IMR-90 (cell line): ENCODE data around the gene RGL1. TPM values are rescaled to one million over a fixed set of nuclear protein-coding genes. Genes with fewer than 3 reads are reported as not detected.

ENCODE experiments used
- ATAC-seq: fragments of 200-7000 bp; cut with Tn5 transposase; 2 replicates; pipeline ENCODE4 v1.9.1; 2020; ENCODE audit warnings: low read depth, mild to moderate bottlenecking, moderate library complexity
- BruUV-seq: library from RNA; stranded (reverse); fragments of 400-500 nt; replicated peaks from 2 replicates; lab custom pipeline; 2021; lab: Mats Ljungman, UMichigan
- CTCF ChIA-PET: fragments of 300-600 bp; formaldehyde crosslinking; extraction: SDS; loops from one replicate; lab custom pipeline; 2021; ENCODE audit warnings: antibody characterized with exemption; lab: Yijun Ruan, JAX
- POLR2A ChIA-PET: fragments of 300-600 bp; sonication (Branson Sonifier 250); formaldehyde crosslinking; loops from one replicate; lab custom pipeline; 2022; ENCODE audit warnings: antibody characterized with exemption; ENCODE audit not compliant: unreplicated experiment; lab: Charles Lee
- DNase-seq: peaks from one replicate; pipeline ENCODE4 v3.0.0; 2013
- H2AFZ ChIP-seq: replicated peaks from 2 replicates; pipeline ENCODE3; 2013; ENCODE audit warnings: low read length, mild to moderate bottlenecking; ENCODE audit not compliant: poor library complexity
- H2AK5ac ChIP-seq: 2 replicates; pipeline ENCODE4 v1.6.1; 2013; ENCODE audit warnings: low read depth, low read length, inconsistent platforms
- H2AK9ac ChIP-seq: replicated peaks from 2 replicates; pipeline ENCODE3; 2013; ENCODE audit warnings: mild to moderate bottlenecking, low read depth, low read length, moderate library complexity; ENCODE audit not compliant: poor library complexity
- H2BK120ac ChIP-seq: 2 replicates; pipeline ENCODE4 v1.6.1; 2013; ENCODE audit warnings: low read depth, low read length, inconsistent platforms
- H2BK15ac ChIP-seq: 3 replicates; pipeline ENCODE4 v1.6.1; 2013; ENCODE audit warnings: low read depth, low read length, inconsistent platforms
- H2BK20ac ChIP-seq: 2 replicates; pipeline ENCODE4 v1.6.1; 2013; ENCODE audit warnings: low read depth, mild to moderate bottlenecking, inconsistent platforms, low read length, moderate library complexity
- H2BK5ac ChIP-seq: 2 replicates; pipeline ENCODE4 v1.6.1; 2013; ENCODE audit warnings: mild to moderate bottlenecking, low read depth, low read length, inconsistent platforms; ENCODE audit not compliant: poor library complexity, severe bottlenecking
- H3K14ac ChIP-seq: replicated peaks from 2 replicates; pipeline ENCODE4 v1.6.1; 2013; ENCODE audit warnings: low read depth, low read length, inconsistent platforms
- H3K18ac ChIP-seq: 2 replicates; pipeline ENCODE4 v1.6.1; 2013; ENCODE audit warnings: low read depth, low read length, control low read depth
- H3K23ac ChIP-seq: 2 replicates; pipeline ENCODE4 v1.6.1; 2013; ENCODE audit warnings: low read depth, low read length, inconsistent platforms
- H3K27ac ChIP-seq: 2 replicates; pipeline ENCODE4 v1.5.1; 2013; ENCODE audit warnings: mild to moderate bottlenecking, control low read depth, low read length; ENCODE audit not compliant: insufficient read depth
- H3K27me3 ChIP-seq: 2 replicates; pipeline ENCODE4 v1.6.1; 2013; ENCODE audit warnings: low read length; ENCODE audit not compliant: control insufficient read depth, insufficient read depth
- H3K36me3 ChIP-seq: 2 replicates; pipeline ENCODE4 v1.6.1; 2013; ENCODE audit warnings: low read length, mixed read lengths; ENCODE audit not compliant: control insufficient read depth, insufficient read depth
- H3K4ac ChIP-seq: 2 replicates; pipeline ENCODE4 v1.6.1; 2013; ENCODE audit warnings: low read depth, low read length, inconsistent platforms
- H3K4me1 ChIP-seq: 2 replicates; pipeline ENCODE4 v1.6.1; 2013; ENCODE audit warnings: low read length, mixed read lengths; ENCODE audit not compliant: control insufficient read depth, insufficient read depth
- H3K4me2 ChIP-seq: 2 replicates; pipeline ENCODE4 v1.6.1; 2013; ENCODE audit warnings: low read depth, mild to moderate bottlenecking, control low read depth, low read length, moderate library complexity
- H3K4me3 ChIP-seq: 2 replicates; pipeline ENCODE4 v1.5.1; 2013; ENCODE audit warnings: low read depth, mild to moderate bottlenecking, control low read depth, low read length, moderate library complexity; ENCODE audit not compliant: insufficient read depth
- H3K56ac ChIP-seq: 2 replicates; pipeline ENCODE4 v1.6.1; 2013; ENCODE audit warnings: low read length, inconsistent platforms; ENCODE audit not compliant: insufficient read depth; ENCODE audit errors: extremely low read depth
- H3K79me1 ChIP-seq, 2 experiments: 2 replicates each; pipeline ENCODE4 v1.6.1; 2013; ENCODE audit warnings: low read length in 2 of 2, inconsistent platforms in 1 of 2, low read depth in 1 of 2
- H3K9ac ChIP-seq: 2 replicates; pipeline ENCODE4 v1.6.1; 2013; ENCODE audit warnings: low read depth, low read length, control low read depth
- H3K9me1 ChIP-seq: 2 replicates; pipeline ENCODE4 v1.6.1; 2013; ENCODE audit warnings: low read length, inconsistent platforms; ENCODE audit not compliant: insufficient read depth
- H3K9me3 ChIP-seq: 2 replicates; pipeline ENCODE4 v1.6.1; 2013; ENCODE audit warnings: low read length; ENCODE audit not compliant: control insufficient read depth, insufficient read depth
- H4K20me1 ChIP-seq: 2 replicates; pipeline ENCODE4 v1.6.1; 2013; ENCODE audit warnings: low read length, inconsistent platforms; ENCODE audit not compliant: insufficient read depth
- H4K5ac ChIP-seq: 2 replicates; pipeline ENCODE4 v1.6.1; 2013; ENCODE audit warnings: mild to moderate bottlenecking, low read depth, low read length, control low read depth
- H4K8ac ChIP-seq, 2 experiments: 2 replicates each; pipeline ENCODE4 v1.6.1; 2013; ENCODE audit warnings: low read depth in 2 of 2, low read length in 2 of 2, control low read depth in 1 of 2, inconsistent platforms in 1 of 2
- H4K91ac ChIP-seq: 2 replicates; pipeline ENCODE4 v1.6.1; 2013; ENCODE audit warnings: low read depth, low read length, inconsistent platforms; ENCODE audit not compliant: insufficient read depth
- BHLHE40 ChIP-seq: fragments of 150-350 bp; IDR thresholded peaks from 2 replicates; pipeline ENCODE4 v1.6.1; 2016; ENCODE audit warnings: mild to moderate bottlenecking, low read depth, low read length
- CHD1 ChIP-seq: IDR thresholded peaks from 2 replicates; pipeline ENCODE4 v1.6.1; 2012; ENCODE audit warnings: low read depth, low read length, improper control_type of control experiment
- FOS ChIP-seq: fragments of 150-350 bp; IDR thresholded peaks from 2 replicates; pipeline ENCODE4 v1.6.1; 2016; ENCODE audit warnings: low read depth, low read length
- MAFK ChIP-seq: IDR thresholded peaks from 2 replicates; pipeline ENCODE4 v1.6.1; 2012; ENCODE audit warnings: low read depth, low read length, improper control_type of control experiment
- MAZ ChIP-seq: IDR thresholded peaks from 2 replicates; pipeline ENCODE4 v1.6.1; 2012; ENCODE audit warnings: low read depth, mild to moderate bottlenecking, low read length, improper control_type of control experiment, moderate library complexity, borderline replicate concordance
- MXI1 ChIP-seq: IDR thresholded peaks from 2 replicates; pipeline ENCODE4 v1.6.1; 2012; ENCODE audit warnings: low read depth, mild to moderate bottlenecking, low read length, moderate library complexity, borderline replicate concordance
- NFE2L2 ChIP-seq: fragments of 150-350 bp; IDR thresholded peaks from 2 replicates; pipeline ENCODE4 v1.6.1; 2016; ENCODE audit warnings: low read depth, mild to moderate bottlenecking, low read length
- POLR2A ChIP-seq: IDR thresholded peaks from 2 replicates; pipeline ENCODE4 v1.6.1; 2012; ENCODE audit warnings: mild to moderate bottlenecking, low read depth, low read length
- RAD21 ChIP-seq: IDR thresholded peaks from 2 replicates; pipeline ENCODE4 v1.6.1; 2012; ENCODE audit warnings: low read length, improper control_type of control experiment
- RCOR1 ChIP-seq: IDR thresholded peaks from 2 replicates; pipeline ENCODE4 v1.6.1; 2012; ENCODE audit warnings: mild to moderate bottlenecking, low read length, improper control_type of control experiment; ENCODE audit not compliant: insufficient replicate concordance
- SMC3 ChIP-seq: fragments of 150-350 bp; IDR thresholded peaks from 2 replicates; pipeline ENCODE4 v1.6.1; 2016; ENCODE audit warnings: low read depth, mild to moderate bottlenecking, antibody characterized with exemption, low read length, moderate library complexity
- WGBS, 2 experiments: methylation state at CpG; one replicate each; pipeline versions ENCODE4 v1.1.5 to v1.1.7; 2013; ENCODE audit warnings: missing lambda C conversion rate in 2 of 2; ENCODE audit not compliant: insufficient read length in 1 of 2; ENCODE audit errors: extremely low coverage in 2 of 2; 5-methylcytosine and 5-hydroxymethylcytosine counted together
- dilution Hi-C: fragments of 300-500 bp; cut with HindIII; formaldehyde crosslinking; loops from one replicate; pipeline ENCODE4 v1.14.3; 2018; ENCODE audit warnings: low sequenced_read_pairs; ENCODE audit not compliant: unreplicated experiment
- in situ Hi-C: fragments of 300-500 bp; cut with MboI; formaldehyde crosslinking; loops from 3 replicates; pipeline ENCODE4 v1.14.3; 2019; ENCODE audit warnings: low sequenced_read_pairs, inconsistent platforms, mixed read lengths
- intact Hi-C: fragments of 100-400 bp; cut with micrococcal nuclease; formaldehyde crosslinking; loops from 2 replicates; pipeline ENCODE4 v1.10.0; 2022
- polyA plus RNA-seq, 3 experiments: library from polyadenylated mRNA; depleted of rRNA; stranded (reverse); fragments of >200 nt; gene quantifications; 2 replicates each; pipeline ENCODE4 v1.2.3, GENCODE V29; 2012; ENCODE audit warnings: low replicate concordance in 1 of 3
- total RNA-seq: library from RNA; depleted of rRNA; stranded (reverse); fragments of >200 nt; gene quantifications from 2 replicates; pipeline ENCODE4 v1.2.3, GENCODE V29; 2012
- TF ChIP-seq, protein P1 (sequence below): fragments of 150-350 bp; IDR thresholded peaks from 2 replicates; pipeline ENCODE4 v1.6.1; 2017; ENCODE audit warnings: mild to moderate bottlenecking, antibody characterized with exemption, low read length, low read depth
- TF ChIP-seq, protein P2 (sequence below): fragments of 150-350 bp; IDR thresholded peaks from 2 replicates; pipeline ENCODE4 v1.6.1; 2016; ENCODE audit warnings: low read depth, mild to moderate bottlenecking, low read length, moderate library complexity, borderline replicate concordance

Gene RGL1
- total and polyA plus RNA-seq, 2 of the 4 experiments (the other 2 are of a cell fraction): 4.7 to 7.5 TPM

DNA sequence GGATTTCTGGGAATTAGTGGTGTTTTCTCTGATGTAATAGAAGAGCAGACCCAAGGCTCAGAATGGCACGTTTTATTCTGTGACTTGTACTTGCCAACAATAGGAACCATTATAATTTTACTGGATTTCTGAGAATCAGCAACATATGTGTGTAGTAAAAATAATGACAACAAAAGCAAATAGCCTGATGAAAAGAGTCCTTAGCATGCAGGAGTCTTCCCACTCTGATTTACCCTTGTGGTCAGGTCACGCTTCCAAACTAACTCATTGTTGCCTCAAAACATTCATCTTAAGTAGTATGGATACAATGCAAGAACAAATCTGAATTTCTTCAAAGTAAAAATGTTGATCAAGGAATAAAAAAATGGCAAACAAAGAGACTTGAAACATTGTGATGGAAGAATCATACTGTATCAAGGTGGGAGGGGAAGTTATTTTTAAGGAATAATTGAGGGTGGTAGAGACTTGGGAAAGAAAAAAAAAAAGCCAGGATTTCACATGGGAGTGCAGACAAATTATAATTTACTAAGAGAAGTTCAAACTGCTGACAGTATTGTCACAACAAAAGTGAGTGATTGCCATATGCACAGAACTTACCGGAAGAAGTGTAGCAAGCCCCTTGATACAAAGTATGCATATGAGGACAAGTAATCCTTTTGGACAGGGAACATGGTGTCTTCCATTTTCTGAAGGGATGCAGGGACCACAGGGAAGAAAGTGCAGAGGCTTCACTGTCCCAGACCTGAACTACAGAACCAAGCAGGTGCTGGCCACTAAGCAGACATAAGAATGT is 31.2 kb upstream of the RGL1 start (continued):
- TF ChIP-seq NFE2L2: no peak

DNA sequence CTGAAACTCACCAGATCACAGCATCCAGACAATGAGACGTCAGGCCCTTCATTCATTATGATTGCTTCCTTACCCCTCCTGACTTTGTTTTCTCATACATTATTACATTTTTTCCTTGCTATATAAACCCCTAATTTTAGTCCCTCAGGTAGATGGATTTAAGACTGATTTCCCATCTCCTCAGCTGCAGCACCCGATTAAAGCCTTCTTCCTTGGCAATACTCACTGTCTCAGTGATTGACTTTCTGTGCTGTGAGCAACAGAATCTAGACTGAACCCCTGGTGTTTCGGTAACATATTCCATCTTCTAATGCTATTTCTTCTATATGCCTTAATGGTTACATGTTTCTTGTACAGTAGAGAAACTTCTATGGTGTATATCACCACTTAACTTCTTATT is 30.0 kb upstream of the RGL1 start:
- H3K36me3 ChIP-seq: no peaks in the 10 kb centered on the region
- H4K8ac ChIP-seq: no peak overlapping the region
- no TSS peak for BruUV-seq
- no CpG with 5 or more reads among the region's 3 CpGs for WGBS, 2 experiments
- no peaks in the 10 kb centered on the region for H3K79me1 ChIP-seq
- POLR2A ChIA-PET: no interaction called here
- H2AK5ac ChIP-seq: no peak overlapping the region
- H4K5ac ChIP-seq: no peak overlapping the region
- dilution Hi-C loops: no loop called here
- no peak overlapping the region for H3K4me2 ChIP-seq
- H2BK20ac ChIP-seq: no peak overlapping the region
- no peak overlapping the region for H2AFZ ChIP-seq
- ATAC-seq (no peak), DNase-seq (no peak)
- no peak overlapping the region for H3K4me3 ChIP-seq
- H3K23ac ChIP-seq: no peak overlapping the region
- no peaks in the 10 kb centered on the region for H4K20me1 ChIP-seq
- H4K91ac ChIP-seq: no peak overlapping the region
- no peak overlapping the region for H3K14ac ChIP-seq
- H3K4me1 ChIP-seq: peaks cover 4% of the 10 kb centered on the region
- peaks cover 2% of the 10 kb centered on the region for H3K9me3 ChIP-seq
- no peak overlapping the region for H3K56ac ChIP-seq
- H2AK9ac ChIP-seq: no peak overlapping the region
- no peaks in the 10 kb centered on the region for H3K27me3 ChIP-seq
- no peak overlapping the region for H2BK120ac ChIP-seq
- H2BK5ac ChIP-seq: no peak overlapping the region
- intact Hi-C loops: no loop called here
- H2BK15ac ChIP-seq: no peak overlapping the region
- H3K27ac ChIP-seq: no peak overlapping the region
- no peak overlapping the region for H3K9ac ChIP-seq
- H3K4ac ChIP-seq: no peak overlapping the region
- in situ Hi-C loops: no loop called here
- H3K9me1 ChIP-seq: no peaks in the 10 kb centered on the region
- CTCF ChIA-PET: no interaction called here
- no peak overlapping the region for H3K18ac ChIP-seq
- no peak for TF ChIP-seq CHD1
- TF ChIP-seq SMC3: no peak
- TF ChIP-seq MXI1: no peak
- TF ChIP-seq FOS: no peak
- no peak for TF ChIP-seq RAD21
- TF ChIP-seq POLR2A: no peak
- TF ChIP-seq MAZ: no peak
- TF ChIP-seq, protein P1, sequence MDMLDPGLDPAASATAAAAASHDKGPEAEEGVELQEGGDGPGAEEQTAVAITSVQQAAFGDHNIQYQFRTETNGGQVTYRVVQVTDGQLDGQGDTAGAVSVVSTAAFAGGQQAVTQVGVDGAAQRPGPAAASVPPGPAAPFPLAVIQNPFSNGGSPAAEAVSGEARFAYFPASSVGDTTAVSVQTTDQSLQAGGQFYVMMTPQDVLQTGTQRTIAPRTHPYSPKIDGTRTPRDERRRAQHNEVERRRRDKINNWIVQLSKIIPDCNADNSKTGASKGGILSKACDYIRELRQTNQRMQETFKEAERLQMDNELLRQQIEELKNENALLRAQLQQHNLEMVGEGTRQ: no peak
- TF ChIP-seq MAFK: no peak
- TF ChIP-seq BHLHE40: no peak
- TF ChIP-seq RCOR1: no peak
- TF ChIP-seq NFE2L2: no peak
- TF ChIP-seq, protein P2, sequence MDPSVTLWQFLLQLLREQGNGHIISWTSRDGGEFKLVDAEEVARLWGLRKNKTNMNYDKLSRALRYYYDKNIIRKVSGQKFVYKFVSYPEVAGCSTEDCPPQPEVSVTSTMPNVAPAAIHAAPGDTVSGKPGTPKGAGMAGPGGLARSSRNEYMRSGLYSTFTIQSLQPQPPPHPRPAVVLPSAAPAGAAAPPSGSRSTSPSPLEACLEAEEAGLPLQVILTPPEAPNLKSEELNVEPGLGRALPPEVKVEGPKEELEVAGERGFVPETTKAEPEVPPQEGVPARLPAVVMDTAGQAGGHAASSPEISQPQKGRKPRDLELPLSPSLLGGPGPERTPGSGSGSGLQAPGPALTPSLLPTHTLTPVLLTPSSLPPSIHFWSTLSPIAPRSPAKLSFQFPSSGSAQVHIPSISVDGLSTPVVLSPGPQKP: no peak
